HG02981 (cell line): ENCODE data around the gene GIGYF1.

Experiments used
- ATAC-seq: cut with Tn5 transposase; IDR thresholded peaks from one replicate; pipeline ENCODE4 v1.9.1; 2021; ENCODE audit warnings: mild to moderate bottlenecking, moderate library complexity; ENCODE audit not compliant: unreplicated experiment

The GIGYF1 gene

GRCh38 chr7:100684534-100685042 lies 9.5 kb downstream of the GIGYF1 start:
- ATAC-seq, result no peak

- ATAC-seq, result no peak
Measured at GRCh38 chr7:100683659-100684533, 10.2 kb downstream of the GIGYF1 start.

- no peak for ATAC-seq
Measured at GRCh38 chr7:100682991-100683658, 10.9 kb downstream of the GIGYF1 start.

GRCh38 chr7:100682228-100682741 lies 11.8 kb downstream of the GIGYF1 start:
- ATAC-seq, result no peak

- ATAC-seq, result no peak
Measured at GRCh38 chr7:100681491-100682227, 12.4 kb downstream of the GIGYF1 start.

- no peak for ATAC-seq
Measured at GRCh38 chr7:100680576-100681271, 13.3 kb downstream of the GIGYF1 start.

- ATAC-seq, result no peak
Measured at GRCh38 chr7:100679927-100680575, 14.0 kb downstream of the GIGYF1 start.

- ATAC-seq, result no peak
Measured at GRCh38 chr7:100679129-100679926, 14.7 kb downstream of the GIGYF1 start.

- ATAC-seq, result no peak
Measured at GRCh38 chr7:100678291-100678984, 15.6 kb downstream of the GIGYF1 start.

GRCh38 chr7:100677308-100678267 lies 16.5 kb downstream of the GIGYF1 start:
- ATAC-seq, result no peak

GRCh38 chr7:100676501-100677306 lies 17.3 kb downstream of the GIGYF1 start:
- no peak for ATAC-seq

- peak; percentile 22 for ATAC-seq
Measured at GRCh38 chr7:100675581-100676350, 18.3 kb downstream of the GIGYF1 start.

- ATAC-seq, result no peak
Measured at GRCh38 chr7:100675105-100675451, 19.0 kb downstream of the GIGYF1 start.

GRCh38 chr7:100674411-100675104 lies 19.5 kb downstream of the GIGYF1 start:
- no peak for ATAC-seq

- ATAC-seq, result no peak
Measured at GRCh38 chr7:100673942-100674410, 20.1 kb downstream of the GIGYF1 start.
